GM21717 (cell line): ENCODE measurements around the gene MSX1.

Experiments used
- ATAC-seq: cut with Tn5 transposase; IDR thresholded peaks from one replicate; pipeline ENCODE4 v1.9.1; 2021; ENCODE audit warnings: mild to moderate bottlenecking, moderate library complexity; ENCODE audit not compliant: unreplicated experiment

The MSX1 gene

DNA sequence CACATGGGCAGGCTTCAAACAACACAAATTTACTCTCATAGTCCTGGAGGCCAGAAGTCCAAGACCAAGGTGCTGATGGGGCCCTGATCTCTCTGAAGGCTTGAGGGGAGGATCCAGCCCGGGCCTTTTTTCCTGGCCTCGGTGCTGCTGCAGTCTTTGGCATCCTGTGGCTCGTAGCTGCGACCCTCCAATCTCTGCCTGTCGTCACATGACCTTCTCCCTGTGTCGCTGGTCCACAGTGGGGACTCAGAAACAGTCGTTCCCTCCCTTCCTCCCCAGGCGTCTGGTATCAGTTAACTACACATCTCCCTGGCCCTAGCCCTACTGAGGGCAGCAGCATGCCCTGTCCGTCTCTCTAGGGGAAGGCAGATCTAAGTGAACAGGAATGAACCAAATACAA is 19.1 kb upstream of the MSX1 start:
- no peak for ATAC-seq

DNA sequence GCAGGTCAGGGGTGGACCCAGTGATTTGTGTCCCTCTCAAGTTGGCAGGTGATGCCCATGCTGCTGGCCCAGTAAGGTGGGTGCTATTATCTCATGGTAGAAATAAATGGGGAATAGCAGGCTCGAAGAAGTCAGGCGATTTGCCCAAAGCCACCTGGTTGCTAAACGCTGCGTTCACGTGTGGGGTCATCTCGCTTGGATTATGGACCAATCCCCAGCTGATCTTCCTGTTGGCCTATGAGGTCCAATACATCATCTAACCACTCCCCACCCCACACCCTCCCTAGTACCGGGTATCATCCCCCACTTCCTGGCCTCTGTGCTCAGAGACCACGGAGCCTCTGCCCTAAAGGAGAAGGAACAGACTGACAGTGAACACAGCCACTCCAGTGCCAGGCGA is 18.3 kb upstream of the MSX1 start:
- ATAC-seq = no peak

DNA sequence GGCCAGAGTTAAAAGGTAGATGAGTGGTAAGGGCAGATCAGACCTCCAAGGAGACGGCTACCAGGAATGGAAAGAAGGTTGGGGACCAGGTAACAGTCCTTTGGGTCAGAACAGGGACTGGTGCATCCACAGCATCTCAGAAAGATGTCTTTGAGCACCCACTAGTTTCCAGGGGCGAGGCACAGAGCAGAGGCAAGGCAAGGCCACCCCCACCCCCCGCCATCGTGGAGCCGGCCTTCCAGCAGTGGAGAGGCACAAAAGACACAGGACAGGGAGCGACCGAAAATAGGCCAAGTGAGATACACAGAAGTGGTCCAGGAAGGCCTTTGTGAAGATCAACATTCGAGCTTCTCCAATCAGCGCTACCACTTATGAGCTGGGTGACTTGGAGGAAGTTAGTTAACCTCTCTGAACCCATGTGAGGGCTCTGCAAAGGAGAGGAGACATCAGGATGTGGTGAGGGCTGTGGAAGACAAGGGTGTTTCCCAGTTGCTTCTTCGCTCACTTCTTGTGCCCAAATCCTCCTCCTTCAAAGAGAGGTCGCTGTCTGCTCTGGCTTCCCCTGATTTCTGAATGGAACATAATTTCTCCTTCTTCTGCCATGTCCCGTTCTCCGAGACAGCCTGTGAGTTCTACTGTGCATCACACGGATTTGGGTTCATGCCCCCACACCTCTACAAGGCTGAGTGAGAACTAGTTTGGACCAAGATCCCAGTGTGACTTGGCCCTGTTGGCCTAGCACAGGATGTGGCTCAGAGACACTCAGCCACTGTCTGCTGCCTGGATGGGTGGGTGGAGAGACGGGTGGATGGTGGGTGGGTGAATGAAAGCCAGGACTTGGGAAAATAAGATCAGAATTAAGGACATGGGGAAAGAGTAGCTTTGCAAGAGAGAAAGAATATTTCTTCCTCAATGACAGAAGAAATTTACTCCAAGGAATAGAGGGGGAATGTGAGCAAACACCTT is 16.7 kb upstream of the MSX1 start:
- ATAC-seq = no peak

GRCh38 chr4:4843635-4844291 is 15.7 kb upstream of the MSX1 start:
- ATAC-seq = no peak

DNA sequence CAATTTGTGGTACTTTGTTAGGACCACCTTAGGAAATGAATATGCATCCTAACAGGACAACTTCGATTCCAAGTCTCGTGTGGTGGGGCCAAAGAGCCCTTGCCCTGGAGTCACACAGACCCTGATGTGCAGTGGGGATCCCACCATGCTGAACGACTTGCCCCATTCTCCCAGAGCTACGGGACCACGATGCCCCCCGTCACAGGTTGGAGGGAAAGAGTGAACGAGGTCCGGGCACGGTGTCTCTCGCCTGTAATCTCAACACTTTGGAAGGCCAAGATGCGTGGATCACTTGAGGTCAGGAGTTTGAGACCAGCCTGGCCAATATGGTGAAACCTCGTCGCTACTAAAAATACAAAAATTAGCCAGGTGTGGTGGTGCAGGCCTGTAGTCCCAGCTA is 14.4 kb upstream of the MSX1 start:
- ATAC-seq = no peak

DNA sequence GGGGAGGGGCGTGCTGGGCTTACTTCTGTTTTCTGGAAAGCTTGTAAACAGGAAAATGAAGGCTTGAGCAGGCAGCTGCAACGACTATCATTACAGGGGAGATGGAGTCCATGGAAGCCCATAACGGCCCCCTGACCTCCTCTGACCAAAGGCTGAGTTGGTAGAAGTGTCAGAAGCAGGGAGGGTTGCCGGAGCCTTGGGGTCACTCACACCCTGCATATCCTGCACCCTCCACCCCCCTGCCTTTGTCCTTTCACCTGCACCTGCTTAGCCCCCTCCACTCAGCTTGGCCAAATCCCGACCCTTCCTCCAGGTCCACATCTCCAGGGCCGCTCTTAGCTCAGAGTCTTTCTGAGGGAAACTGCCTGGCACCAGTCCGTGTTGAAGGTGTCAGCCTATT is 12.5 kb upstream of the MSX1 start:
- ATAC-seq = no peak

DNA sequence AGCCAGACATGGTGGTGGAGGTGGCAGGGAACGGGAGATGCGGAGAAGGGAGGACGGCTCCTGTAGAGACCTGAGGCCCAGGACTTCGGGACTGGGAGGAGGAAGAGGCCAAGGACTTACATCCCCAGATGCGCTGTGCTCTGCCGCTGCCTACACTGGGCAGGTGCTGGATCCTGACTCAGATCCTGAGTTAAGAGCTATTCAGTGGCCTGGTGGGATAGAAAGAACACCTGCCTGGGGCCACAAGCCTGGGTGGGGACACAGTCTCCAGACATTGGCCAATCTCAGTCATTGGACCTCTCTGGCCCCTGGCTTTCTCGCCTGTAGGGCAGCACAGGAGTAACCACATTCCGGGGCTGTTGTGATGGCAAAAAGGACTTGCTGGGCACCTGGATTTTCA is 10.9 kb upstream of the MSX1 start:
- ATAC-seq = no peak

GRCh38 chr4:4849106-4849505 is 10.4 kb upstream of the MSX1 start:
- ATAC-seq = no peak

GRCh38 chr4:4849524-4850193 is 9.8 kb upstream of the MSX1 start:
- ATAC-seq = no peak

DNA sequence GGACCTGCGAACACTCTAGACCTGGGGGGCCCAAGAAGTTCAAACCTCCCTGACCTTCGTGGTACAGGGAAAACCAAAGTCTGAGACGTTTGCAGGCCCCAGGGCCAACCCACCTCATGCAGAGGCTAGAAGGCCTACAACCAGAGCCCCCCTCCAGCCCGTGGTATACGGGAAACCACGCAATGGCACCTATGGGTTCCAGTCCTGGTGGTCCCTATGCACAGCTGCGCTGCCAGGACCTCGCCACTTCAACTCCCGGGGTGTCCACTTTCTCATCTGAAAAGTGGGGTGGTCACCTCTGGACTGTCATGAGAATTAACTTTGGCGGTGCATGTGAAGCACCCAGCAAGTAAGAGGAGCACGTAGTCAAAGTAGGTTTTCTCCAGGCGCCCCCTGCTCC is 8.4 kb upstream of the MSX1 start:
- ATAC-seq = no peak

DNA sequence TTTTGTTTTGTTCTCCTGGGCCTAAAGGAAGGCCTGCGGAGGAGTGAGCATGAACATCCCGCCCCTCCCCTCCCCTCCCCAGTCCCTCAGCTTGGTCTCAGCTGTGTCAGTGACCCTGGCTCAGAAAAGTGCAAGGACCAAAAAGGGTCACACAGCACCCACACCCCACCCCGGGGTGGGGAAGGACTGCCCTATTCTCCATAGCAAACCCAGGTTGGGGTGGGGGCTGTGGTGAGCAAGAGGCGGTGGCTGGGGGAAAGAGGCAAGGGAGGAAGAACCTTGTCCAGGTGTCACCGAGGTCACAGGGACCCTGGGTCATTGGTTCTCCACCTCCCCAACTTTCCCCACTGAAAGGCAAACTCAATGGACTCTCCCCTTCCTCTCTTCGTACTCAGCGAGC is 7.6 kb upstream of the MSX1 start:
- ATAC-seq = no peak

- no peak for ATAC-seq
Observed at GRCh38 chr4:4852591-4853362, 6.7 kb upstream of the MSX1 start.

GRCh38 chr4:4853371-4853823 is 6.1 kb upstream of the MSX1 start:
- no peak for ATAC-seq

- no peak for ATAC-seq
Observed at GRCh38 chr4:4853921-4854648, 5.4 kb upstream of the MSX1 start.

GRCh38 chr4:4854649-4855295 is 4.7 kb upstream of the MSX1 start:
- ATAC-seq = no peak

GRCh38 chr4:4855301-4856070 is 4.0 kb upstream of the MSX1 start:
- ATAC-seq = no peak

GRCh38 chr4:4856071-4857000 is 3.1 kb upstream of the MSX1 start:
- ATAC-seq = no peak
